Stimulated activated CD4-positive, alpha-beta T cell treated with anti-CD3 and anti-CD28 coated beads, Interleukin-1b, Interleukin-23, amount 100 ng/mL, for 1 hour (primary cell): ENCODE data around the gene LENG9.
"Not testable (repeated sequence)": the region's sequence is repeated elsewhere in the genome, so short reads cannot be mapped to it uniquely, and the experiment has no call there.

ENCODE experiments used
- DNase-seq, 2 donors: peaks; one replicate each; pipeline ENCODE4 v3.0.0-alpha.2; 2020; ENCODE audit warnings: low read depth in 2 of 2

The LENG9 gene

GRCh38 chr19:54459282-54460229 lies 4.0 kb downstream of the LENG9 start:
- no peak for DNase-seq

- DNase-seq, result no peak
These were observed 4.8 kb downstream of the LENG9 start for GRCh38 chr19:54458648-54459281.

GRCh38 chr19:54457773-54458647 lies 5.6 kb downstream of the LENG9 start:
- no peak for DNase-seq

DNA sequence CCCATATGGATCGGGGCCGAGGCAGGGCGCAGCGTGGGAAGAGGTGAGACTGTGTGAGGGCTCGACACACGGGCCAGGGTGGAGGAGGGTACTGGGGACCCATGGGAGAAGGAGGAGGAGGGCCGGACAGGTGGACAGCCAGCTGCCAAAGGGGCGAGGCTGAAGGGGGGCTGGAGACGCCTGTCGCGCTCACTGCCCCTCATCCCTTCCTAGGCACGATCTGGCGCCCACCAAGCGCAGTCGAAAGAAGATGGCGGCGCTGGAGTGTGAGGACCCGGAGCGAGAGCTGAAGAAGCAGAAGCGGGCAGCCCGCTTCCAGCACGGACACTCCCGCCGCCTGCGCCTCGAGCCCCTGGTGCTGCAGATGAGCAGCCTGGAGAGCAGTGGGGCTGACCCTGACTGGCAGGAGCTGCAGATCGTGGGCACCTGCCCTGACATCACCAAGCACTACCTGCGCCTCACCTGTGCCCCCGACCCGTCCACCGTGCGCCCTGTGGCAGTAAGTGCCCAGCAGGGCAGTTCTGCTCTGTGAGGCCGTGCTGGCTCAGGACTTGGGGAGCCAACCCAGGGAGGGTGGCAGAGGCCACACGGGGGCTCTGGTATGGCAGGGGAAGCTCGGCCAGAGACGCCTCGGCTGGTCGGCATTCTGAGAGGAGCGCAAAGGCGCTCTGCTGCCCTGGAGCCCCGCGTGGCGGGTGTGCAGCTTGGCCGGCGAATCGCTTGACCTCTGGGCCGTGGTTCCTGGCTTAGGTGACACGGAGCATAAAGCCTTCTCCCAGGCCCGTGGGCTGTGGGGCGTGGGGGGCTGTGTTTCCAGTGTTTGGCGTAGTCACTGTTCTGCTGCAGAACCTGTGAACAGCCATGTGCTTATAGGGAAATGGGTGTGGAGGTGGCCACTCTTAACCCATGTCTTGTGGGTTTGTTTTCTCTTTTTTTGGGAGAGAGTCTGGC lies 6.9 kb downstream of the LENG9 start:
- DNase-seq, result no peak

DNA sequence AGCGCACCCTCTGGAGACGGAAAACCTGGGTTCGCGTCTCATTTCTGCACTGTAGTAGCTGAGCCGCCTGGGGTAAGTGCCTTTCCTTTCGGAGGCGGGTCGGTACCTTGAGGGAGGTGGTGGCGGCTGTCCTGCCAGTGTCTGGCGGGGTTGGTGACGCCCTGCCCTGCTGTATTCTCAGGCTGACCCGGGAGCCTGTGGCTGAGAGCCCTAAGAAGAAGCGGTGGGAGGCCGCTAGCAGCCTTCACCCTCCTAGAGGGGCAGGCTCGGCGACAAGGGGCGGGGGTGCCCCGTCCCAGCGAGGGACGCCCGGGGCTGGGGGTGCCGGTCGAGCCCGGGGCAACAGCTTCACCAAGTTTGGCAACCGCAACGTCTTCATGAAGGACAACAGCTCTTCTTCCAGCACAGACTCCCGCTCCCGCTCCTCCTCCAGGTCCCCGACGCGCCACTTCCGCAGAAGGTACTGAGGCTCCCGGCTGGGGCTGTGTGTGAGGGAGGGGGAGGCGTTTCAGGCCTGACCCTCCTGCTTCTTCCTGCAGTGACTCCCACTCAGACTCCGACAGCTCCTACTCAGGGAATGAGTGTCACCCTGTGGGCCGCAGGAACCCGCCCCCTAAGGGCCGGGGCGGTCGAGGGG lies 7.7 kb downstream of the LENG9 start:
- DNase-seq, result no peak

- no peak for DNase-seq
These were observed 8.6 kb downstream of the LENG9 start for GRCh38 chr19:54454781-54455675.

GRCh38 chr19:54453921-54454780 lies 9.4 kb downstream of the LENG9 start:
- DNase-seq, result no peak

GRCh38 chr19:54452626-54453025 lies 11.0 kb downstream of the LENG9 start:
- DNase-seq, result no peak

DNA sequence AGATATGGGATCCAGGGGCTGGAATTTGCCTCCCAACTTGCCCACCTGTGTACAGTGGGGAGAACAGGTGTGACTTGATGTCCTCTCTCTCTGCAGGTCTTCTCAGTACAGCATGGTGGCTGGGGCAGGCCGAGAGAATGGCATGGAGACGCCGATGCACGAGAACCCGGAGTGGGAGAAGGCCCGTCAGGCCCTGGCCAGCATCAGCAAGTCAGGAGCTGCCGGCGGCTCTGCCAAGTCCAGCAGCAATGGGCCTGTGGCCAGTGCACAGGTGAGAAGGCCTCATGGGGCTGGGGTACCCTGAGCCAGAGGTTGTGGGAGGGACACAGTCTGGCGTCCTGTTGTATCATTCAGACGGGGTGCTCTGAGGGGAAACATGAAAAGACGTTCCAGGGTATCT lies 11.6 kb downstream of the LENG9 start:
- no peak for DNase-seq

- DNase-seq, result no peak
These were observed 12.2 kb downstream of the LENG9 start for GRCh38 chr19:54451331-54451871.

DNA sequence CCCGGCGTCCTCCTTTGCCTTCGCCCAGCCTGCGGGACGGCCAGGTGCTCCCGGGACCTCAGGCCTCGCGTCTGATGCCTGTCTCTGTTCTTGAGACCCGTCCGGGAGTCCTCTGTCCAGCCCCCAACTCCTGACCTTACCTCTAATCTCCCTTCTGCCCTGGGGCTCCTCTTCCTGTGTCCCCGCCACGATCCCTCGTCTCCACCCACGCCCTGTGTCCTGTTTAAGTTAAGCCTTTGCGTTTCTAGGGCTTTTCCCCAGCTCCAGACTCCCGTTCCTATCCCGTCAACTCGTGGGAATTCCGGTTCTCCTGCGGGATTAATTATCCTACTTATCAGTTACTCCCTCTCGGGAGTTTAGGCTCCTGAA lies 13.9 kb downstream of the LENG9 start:
- no peak for DNase-seq

- DNase-seq, result peak; percentile 90 to 94
These were observed 14.5 kb downstream of the LENG9 start, which contains the start of gene LENG8 for GRCh38 chr19:54448774-54449700. Gene LENG8 (plus strand): TSS chr19:54449199. CDS start chr19:54451345, 2,146 bp downstream.

GRCh38 chr19:54448040-54448773 lies 15.4 kb downstream of the LENG9 start:
- DNase-seq, result peak in 1 of 2 donors; percentile 27

- not testable (repeated sequence) for DNase-seq
These were observed 17.2 kb downstream of the LENG9 start for GRCh38 chr19:54446349-54446748.

DNA sequence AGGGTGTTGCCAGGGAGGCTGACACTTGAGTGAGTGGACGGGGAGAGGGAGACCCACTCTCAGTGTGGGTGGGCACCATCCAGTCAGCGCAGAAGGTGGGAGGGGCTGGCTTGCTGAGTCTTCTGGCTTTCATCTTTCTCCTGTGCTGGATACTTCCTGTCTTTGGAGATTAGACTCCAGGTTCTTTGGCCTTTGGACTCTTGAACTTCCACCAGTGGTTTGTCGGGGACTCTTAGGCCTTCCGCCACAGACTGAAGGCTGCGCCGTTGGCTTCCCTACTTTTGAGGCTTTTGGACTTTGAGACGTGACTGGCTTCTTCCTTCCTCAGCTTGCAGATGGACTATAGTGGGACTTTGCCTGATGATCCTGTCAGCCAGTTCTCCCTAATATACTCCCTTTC lies 18.8 kb downstream of the LENG9 start:
- no peak for DNase-seq

- no peak for DNase-seq
These were observed 22.9 kb downstream of the LENG9 start for GRCh38 chr19:54440641-54441040.
